OCI-LY3 (cell line): Measurements from ENCODE around the gene GPR34.

Source experiments
- H2AFZ ChIP-seq: fragments of 200-600, 300-600 bp; shearing (Covaris generic); 2 replicates; pipeline ENCODE4 v1.6.0; 2014; ENCODE audit warnings: antibody characterized with exemption, low read depth, low read length
- H3K27ac ChIP-seq: fragments of 200-600, 300-600 bp; sonication (generic); 2 replicates; pipeline ENCODE4 v1.5.1; 2014; ENCODE audit warnings: mild to moderate bottlenecking, low read length, moderate library complexity, mixed read lengths
- H3K27me3 ChIP-seq: fragments of 200-600, 300-600 bp; sonication (generic); 2 replicates; pipeline ENCODE4 v1.6.1; 2014; ENCODE audit warnings: low read depth, low read length, mixed read lengths
- H3K36me3 ChIP-seq: fragments of 200-600, 300-600 bp; sonication (generic); replicated peaks from 2 replicates; pipeline ENCODE3; 2014; ENCODE audit warnings: low read depth, low read length, mixed read lengths
- H3K4me1 ChIP-seq: fragments of 300-600, 200-600 bp; sonication (generic); 2 replicates; pipeline ENCODE4 v1.6.1; 2014; ENCODE audit warnings: low read length, mixed read lengths
- H3K4me2 ChIP-seq: fragments of 200-600, 300-600 bp; sonication (generic); 2 replicates; pipeline ENCODE4 v1.6.1; 2014; ENCODE audit warnings: low read length, mixed read lengths
- H3K4me3 ChIP-seq: fragments of 300-600, 200-600 bp; sonication (generic); 2 replicates; pipeline ENCODE4 v1.5.1; 2014; ENCODE audit warnings: antibody characterized with exemption, mild to moderate bottlenecking, low read length, moderate library complexity
- H3K79me2 ChIP-seq: fragments of 300-600, 200-600 bp; shearing (Covaris generic); 2 replicates; pipeline ENCODE4 v1.6.1; 2014; ENCODE audit warnings: mild to moderate bottlenecking, low read length, mixed read lengths
- H3K9ac ChIP-seq: fragments of 300-600, 200-600 bp; shearing (Covaris generic); 2 replicates; pipeline ENCODE4 v1.6.0; 2014; ENCODE audit warnings: mild to moderate bottlenecking, low read length, moderate library complexity
- H3K9me3 ChIP-seq: fragments of 200-600, 300-600 bp; shearing (Covaris generic); 2 replicates; pipeline ENCODE4 v1.6.1; 2014; ENCODE audit warnings: low read length, mixed read lengths; ENCODE audit not compliant: insufficient read depth
- H4K20me1 ChIP-seq: fragments of 200-600, 300-600 bp; sonication (generic); 2 replicates; pipeline ENCODE4 v1.6.1; 2016; ENCODE audit warnings: low read length, mixed read lengths; ENCODE audit not compliant: insufficient read depth
- CTCF ChIP-seq: fragments of 200-600, 300-600 bp; sonication (generic); IDR thresholded peaks from 2 replicates; pipeline ENCODE4 v1.5.1; 2014; ENCODE audit warnings: antibody characterized with exemption, low read length, low read depth
- EZH2phosphoT487 ChIP-seq: fragments of 200-600 bp; shearing (Covaris generic); IDR thresholded peaks from 2 replicates; pipeline ENCODE4 v1.6.1; 2018; ENCODE audit warnings: antibody characterized with exemption, mixed run types, low read depth

The GPR34 gene

GRCh38 chrX:41708486-41708885, 19.7 kb downstream of the GPR34 start:
- peaks cover 4% of the 10 kb centered on the region for H3K36me3 ChIP-seq
- H2AFZ ChIP-seq, result no peak overlapping the region
- no peaks in the 10 kb centered on the region for H3K9me3 ChIP-seq
- H3K27ac ChIP-seq, result no peak overlapping the region
- H3K4me3 ChIP-seq, result no peak overlapping the region
- H3K9ac ChIP-seq, result no peak overlapping the region
- peaks cover 64% of the 10 kb centered on the region for H3K4me1 ChIP-seq
- no peaks in the 10 kb centered on the region for H3K27me3 ChIP-seq
- H3K79me2 ChIP-seq, result no peaks in the 10 kb centered on the region
- peaks cover 27% of the 10 kb centered on the region for H4K20me1 ChIP-seq
- no peak for TF ChIP-seq EZH2phosphoT487
- TF ChIP-seq CTCF, result no peak; the same call in 1 of the 2 replicates
- no peak overlapping the region for H3K4me2 ChIP-seq

GRCh38 chrX:41711021-41711667, 22.4 kb downstream of the GPR34 start:
- no peak for TF ChIP-seq CTCF
- TF ChIP-seq EZH2phosphoT487, result no peak

GRCh38 chrX:41716222-41716621, 27.4 kb downstream of the GPR34 start:
- Histone ChIP-seq H4K20me1 (no peaks in the 10 kb centered on the region; the same call in 1 of the 2 replicates), H3K27ac (no peak overlapping the region), H3K9me3 (0 out of 2 replicates have a peak, but pooled peaks cover 8% of the 10 kb centered on the region), H2AFZ (no peak overlapping the region), H3K36me3 (peaks cover 28% of the 10 kb centered on the region), H3K9ac (no peak overlapping the region), H3K4me1 (no peaks in the 10 kb centered on the region), H3K27me3 (no peaks in the 10 kb centered on the region), H3K4me3 (no peak overlapping the region), H3K79me2 (no peaks in the 10 kb centered on the region), H3K4me2 (no peak overlapping the region)
- no peak for TF ChIP-seq CTCF
- no peak for TF ChIP-seq EZH2phosphoT487

More at GRCh38 chrX:41711021-41711667, 22.4 kb downstream of the GPR34 start:
- Histone ChIP-seq H2AFZ (no peak overlapping the region), H3K9ac (no peak overlapping the region), H3K36me3 (no peaks in the 10 kb centered on the region), H3K79me2 (no peaks in the 10 kb centered on the region), H4K20me1 (peaks cover 15% of the 10 kb centered on the region; the same call in 1 of the 2 replicates), H3K27me3 (no peaks in the 10 kb centered on the region), H3K4me1 (peaks cover 38% of the 10 kb centered on the region), H3K4me3 (no peak overlapping the region), H3K27ac (no peak overlapping the region), H3K9me3 (no peaks in the 10 kb centered on the region), H3K4me2 (no peak overlapping the region)

- TF ChIP-seq CTCF (no peak), EZH2phosphoT487 (no peak)
- Histone ChIP-seq H3K36me3 (peaks cover 35% of the 10 kb centered on the region), H3K9ac (no peak overlapping the region), H3K9me3 (0 out of 2 replicates have a peak, but pooled peaks cover 8% of the 10 kb centered on the region), H3K79me2 (no peaks in the 10 kb centered on the region), H3K27me3 (peaks cover 2% of the 10 kb centered on the region; the same call in 1 of the 2 replicates), H3K27ac (no peak overlapping the region), H4K20me1 (no peaks in the 10 kb centered on the region; the same call in 1 of the 2 replicates), H3K4me1 (peaks cover 2% of the 10 kb centered on the region), H2AFZ (no peak overlapping the region), H3K4me3 (no peak overlapping the region), H3K4me2 (no peak overlapping the region)
These were observed 28.1 kb downstream of the GPR34 start for GRCh38 chrX:41716767-41717473.
